Hematopoietic multipotent progenitor cell treated with erythropoietin and hydrocortisone succinate and interleukin-3 and kit ligand, for 6 days (in vitro differentiated cells): ENCODE results near the gene S100Z.
A peak's percentile ranks its signal among the peaks of the same experiment; 100 is the strongest.
"Not testable (repeated sequence)": the region's sequence is repeated elsewhere in the genome, so short reads cannot be mapped to it uniquely, and the experiment has no call there.

Experiments
- DNase-seq: peaks from one replicate; pipeline ENCODE4 v3.0.0-alpha.2; 2015

S100Z gene

GRCh38 chr5:76888733-76889300 is 39.0 kb downstream of the S100Z start:
- no peak for DNase-seq

GRCh38 chr5:76893294-76893693 is 43.5 kb downstream of the S100Z start:
- peak; percentile 25 for DNase-seq

- DNase-seq = no peak
Measured at GRCh38 chr5:76896196-76896595, 46.4 kb downstream of the S100Z start.

- no peak for DNase-seq
Measured at GRCh38 chr5:76901522-76901921, 51.7 kb downstream of the S100Z start.

- DNase-seq = no peak
Measured at GRCh38 chr5:76908166-76908565, 58.4 kb downstream of the S100Z start.

- DNase-seq = not testable (repeated sequence)
Measured at GRCh38 chr5:76910344-76910933, 60.6 kb downstream of the S100Z start.

GRCh38 chr5:76914671-76915070 is 64.9 kb downstream of the S100Z start:
- DNase-seq = not testable (repeated sequence)

GRCh38 chr5:76918539-76918938 is 68.7 kb downstream of the S100Z start:
- no peak for DNase-seq

GRCh38 chr5:76920491-76920890 is 70.7 kb downstream of the S100Z start:
- no peak for DNase-seq

GRCh38 chr5:76926329-76927105 is 76.7 kb downstream of the S100Z start:
- no peak for DNase-seq

GRCh38 chr5:76927961-76928360 is 78.1 kb downstream of the S100Z start:
- DNase-seq = no peak

GRCh38 chr5:76930083-76930482 is 80.3 kb downstream of the S100Z start:
- DNase-seq = no peak

GRCh38 chr5:76938177-76938576 is 88.4 kb downstream of the S100Z start:
- no peak for DNase-seq

GRCh38 chr5:76941000-76941399 is 91.2 kb downstream of the S100Z start:
- no peak for DNase-seq

- DNase-seq = peak; percentile 30
Measured at GRCh38 chr5:76941442-76941841, 91.6 kb downstream of the S100Z start.

GRCh38 chr5:76942581-76942980 is 92.8 kb downstream of the S100Z start:
- DNase-seq = no peak

GRCh38 chr5:76943006-76943405 is 93.2 kb downstream of the S100Z start:
- DNase-seq = no peak

- DNase-seq = no peak
Measured at GRCh38 chr5:76944638-76945037, 94.8 kb downstream of the S100Z start.

GRCh38 chr5:76945238-76945637 is 95.4 kb downstream of the S100Z start:
- DNase-seq = peak; percentile 55

GRCh38 chr5:76946090-76946489 is 96.3 kb downstream of the S100Z start:
- no peak for DNase-seq

- DNase-seq = peak; percentile 96
Measured at GRCh38 chr5:76947082-76947503, 97.3 kb downstream of the S100Z start.

- no peak for DNase-seq
Measured at GRCh38 chr5:76952795-76953536, 103.2 kb downstream of the S100Z start, which contains the start of gene CRHBP. Gene CRHBP (plus strand): TSS chr5:76953045. CDS start chr5:76953135, 90 bp downstream.
